GM21723 (cell line): Measurements from ENCODE around the gene RPL38.
"Not testable (repeated sequence)": the region's sequence is repeated elsewhere in the genome, so short reads cannot be mapped to it uniquely, and the experiment has no call there.

Experiments
- ATAC-seq: cut with Tn5 transposase; IDR thresholded peaks from one replicate; pipeline ENCODE4 v1.9.1; 2021; ENCODE audit warnings: mild to moderate bottlenecking, moderate library complexity; ENCODE audit not compliant: unreplicated experiment

RPL38 gene

DNA sequence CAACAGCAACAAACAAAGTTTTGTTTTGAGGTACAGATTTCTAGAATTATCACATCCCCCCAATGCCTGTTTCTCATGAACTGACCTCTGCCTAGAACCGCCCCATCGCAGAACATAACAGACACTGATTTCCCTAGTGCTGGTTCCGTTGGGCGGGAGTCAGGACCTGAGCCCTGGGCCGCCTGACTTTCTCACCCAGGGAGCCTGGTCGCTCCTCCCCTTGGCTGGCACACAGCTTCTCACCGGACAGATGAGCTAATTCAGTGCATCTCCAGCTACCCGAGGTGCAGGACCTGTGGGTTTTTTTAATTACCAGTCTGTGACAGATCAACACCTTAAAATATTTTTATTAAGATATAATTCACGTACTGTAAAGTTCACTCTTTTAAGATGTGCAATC lies 20.1 kb upstream of the RPL38 start:
- ATAC-seq = no peak

DNA sequence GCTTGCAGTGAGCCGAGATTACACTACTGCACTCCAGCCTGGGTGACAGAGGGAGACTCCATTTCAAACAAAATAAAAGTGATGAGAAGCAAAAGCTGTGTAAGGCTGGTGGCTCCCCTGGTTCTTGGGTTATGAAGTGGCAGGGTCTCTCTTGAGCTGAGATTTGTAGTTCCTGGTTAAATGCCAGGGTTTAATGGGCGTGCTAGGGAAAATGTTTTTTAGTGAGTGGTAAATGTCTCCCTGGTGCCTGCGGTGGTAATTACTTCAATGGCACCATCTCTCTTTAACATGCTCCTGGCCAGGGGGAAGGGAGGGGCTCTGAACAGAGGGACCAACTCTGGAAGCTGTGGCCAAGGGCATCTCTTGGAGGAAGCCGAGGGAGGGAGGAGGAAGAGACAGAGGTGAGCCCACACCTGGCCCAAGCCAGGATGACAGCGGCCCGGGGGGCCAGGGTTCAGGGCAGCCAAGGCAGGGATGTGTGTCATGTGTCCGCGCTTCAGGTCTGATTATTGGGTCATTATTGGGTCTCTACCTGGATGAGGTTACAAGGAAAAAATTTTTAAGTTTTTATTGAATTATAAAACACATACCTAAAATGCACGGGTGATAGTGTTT lies 17.8 kb upstream of the RPL38 start:
- no peak for ATAC-seq

DNA sequence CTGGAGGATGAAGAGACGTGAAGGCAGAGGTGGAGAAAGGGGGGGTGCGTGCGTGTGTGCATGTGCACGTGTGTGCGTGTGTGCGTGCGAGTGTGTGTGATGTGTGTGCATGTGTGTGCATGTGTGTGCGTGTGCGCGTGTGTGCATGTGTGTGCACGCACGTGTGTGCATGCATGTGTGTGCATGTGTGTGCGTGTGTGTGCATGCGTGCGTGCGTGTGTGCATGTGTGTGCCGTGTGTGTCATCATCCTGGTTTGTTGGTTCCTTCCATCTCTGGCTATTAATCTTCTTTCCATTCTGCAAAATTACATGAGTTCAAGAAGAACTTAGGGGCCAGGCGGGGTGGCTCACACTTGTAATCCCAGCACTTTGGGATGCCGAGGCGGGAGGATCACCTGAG lies 17.0 kb upstream of the RPL38 start:
- no peak for ATAC-seq

DNA sequence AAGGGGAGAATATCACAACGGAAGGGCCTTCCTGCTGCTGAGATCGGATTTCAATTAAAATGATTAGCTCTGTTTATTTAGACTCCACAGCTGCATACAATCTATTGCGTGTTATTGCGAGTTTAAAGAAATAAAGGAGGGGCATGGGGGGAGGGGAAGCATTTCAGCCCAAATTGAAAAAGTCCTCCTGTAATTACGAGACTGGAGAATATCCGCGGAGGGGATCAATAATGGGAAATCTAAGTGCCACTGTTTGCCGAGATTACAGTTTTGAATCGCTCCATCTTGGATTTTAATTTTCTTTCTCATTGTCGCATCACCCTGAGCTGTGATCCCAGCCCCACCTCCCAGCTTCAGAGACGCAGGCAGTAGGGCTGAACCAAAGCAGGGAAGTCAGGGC lies 15.7 kb upstream of the RPL38 start:
- ATAC-seq = no peak

DNA sequence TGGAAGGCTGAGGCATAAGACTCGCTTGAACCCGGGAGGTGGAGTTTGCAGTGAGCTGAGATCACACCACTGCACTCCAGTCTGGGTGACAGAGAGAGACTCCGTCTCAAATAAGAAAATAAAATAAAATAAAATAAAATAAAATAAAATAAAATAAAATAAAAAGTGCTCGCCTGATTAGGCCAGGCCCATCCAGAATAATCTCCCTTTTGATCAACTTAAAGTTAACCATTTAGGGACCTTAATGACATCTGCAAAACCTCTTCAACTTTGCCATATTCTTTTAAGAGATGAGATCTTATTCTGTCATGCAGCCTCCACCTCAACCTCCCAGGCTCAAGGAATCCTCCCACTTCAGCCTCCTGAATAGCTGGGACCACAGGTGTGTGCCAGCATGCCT lies 14.8 kb upstream of the RPL38 start:
- ATAC-seq = not testable (repeated sequence)

DNA sequence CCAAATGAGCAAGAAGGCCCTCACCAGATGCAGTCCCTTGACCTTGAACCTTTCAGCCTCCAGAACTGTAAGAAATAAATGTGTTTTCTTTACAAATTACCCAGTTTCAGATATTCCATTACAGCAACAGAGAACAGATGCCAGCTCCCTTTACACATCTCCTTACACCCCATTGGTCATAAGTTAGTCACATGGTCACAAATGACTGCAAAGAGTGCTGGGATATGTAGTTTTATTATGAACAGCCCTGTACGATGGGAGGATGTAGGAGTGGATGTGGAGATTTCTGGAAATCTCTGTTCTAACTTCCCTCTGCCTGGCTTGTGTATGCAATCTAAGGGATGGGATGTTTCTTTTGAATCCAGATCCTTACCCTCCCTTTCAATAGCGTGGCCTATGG lies 13.3 kb upstream of the RPL38 start:
- ATAC-seq = peak; percentile 72

DNA sequence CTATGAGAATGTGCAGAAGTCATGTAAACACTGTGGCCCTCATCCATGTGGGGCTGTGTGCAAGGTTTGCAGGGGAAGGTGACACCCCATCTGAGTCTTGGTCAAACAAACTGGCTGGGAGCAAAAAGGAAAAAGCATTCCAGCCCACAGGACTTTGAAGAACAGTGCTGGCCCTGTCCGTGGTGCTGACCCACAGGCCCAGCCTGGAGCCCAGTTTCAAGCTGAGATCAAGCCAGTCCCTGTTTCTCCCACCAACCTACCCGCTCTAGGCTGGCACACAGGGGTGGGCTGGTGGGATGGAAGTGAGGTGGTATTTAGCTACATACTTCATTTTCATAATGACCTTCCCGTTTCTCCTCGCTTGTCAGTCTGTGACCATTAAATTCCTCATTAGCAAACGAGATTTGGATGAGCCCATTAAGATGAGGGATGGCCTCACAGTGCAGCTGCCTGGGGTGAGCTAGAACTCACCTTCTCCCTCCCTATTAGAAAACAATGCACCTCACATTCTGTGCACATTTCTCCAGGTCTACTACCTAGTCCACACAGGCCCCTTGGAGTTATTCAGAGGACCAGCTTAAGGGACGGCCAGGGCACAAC lies 12.6 kb upstream of the RPL38 start:
- ATAC-seq = no peak

DNA sequence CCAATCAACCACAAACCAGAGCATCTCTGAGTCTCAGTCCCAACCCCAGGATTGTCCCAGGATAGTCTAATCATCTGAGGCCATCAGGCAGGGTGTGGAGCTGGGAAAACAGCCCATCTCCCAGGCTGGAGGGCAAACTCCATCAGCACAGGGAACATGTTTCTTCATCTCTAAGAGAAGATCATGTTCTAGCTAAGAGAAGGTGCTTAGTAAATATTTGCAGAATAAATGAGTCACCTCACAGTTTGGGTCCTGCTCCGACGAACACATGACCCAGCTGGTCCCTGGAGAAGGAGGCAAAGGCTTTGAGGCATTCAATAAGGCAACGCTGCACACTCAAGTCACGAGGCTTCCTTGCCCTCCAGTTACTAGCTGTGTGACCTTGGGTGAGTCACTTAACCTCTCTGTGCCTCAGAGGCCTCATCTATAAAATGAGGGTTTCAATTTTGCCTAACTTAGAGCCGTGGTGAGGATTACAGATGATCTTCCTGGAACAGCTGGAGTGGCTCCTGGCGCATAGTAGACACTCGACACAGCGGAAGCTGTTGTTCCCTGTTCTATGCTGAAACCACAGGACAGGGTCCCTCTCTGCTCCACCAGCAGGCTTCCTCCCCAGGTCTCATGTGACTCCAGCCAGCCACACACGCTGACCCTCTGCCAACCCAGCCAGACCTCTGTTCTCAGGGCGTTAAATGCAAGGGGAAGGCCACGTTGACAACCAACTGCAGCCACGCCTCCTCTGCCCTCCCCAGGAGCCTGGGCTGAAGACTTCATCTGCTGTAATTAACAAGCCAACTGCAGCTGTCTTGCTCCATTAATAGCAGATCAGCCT lies 10.3 kb upstream of the RPL38 start:
- ATAC-seq = no peak

DNA sequence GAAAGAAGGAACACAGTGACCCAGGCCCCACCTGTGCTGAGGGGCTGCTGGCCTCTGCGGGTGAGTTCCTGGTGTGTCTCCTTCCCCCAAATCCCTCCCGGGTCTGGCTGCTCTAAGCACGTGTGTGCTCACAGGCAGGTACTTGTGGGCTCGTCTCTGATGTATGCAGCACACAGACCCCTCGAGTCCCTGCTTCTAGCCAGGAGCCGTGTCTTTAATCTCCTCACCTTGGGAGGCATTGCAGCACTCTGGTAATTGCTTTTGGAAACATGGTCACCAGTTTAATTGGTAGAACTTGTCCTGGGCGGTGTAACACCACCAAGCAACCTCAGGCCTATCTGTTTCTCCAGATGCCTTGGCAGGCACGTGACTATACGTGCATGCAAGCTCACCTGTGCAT lies 8.8 kb upstream of the RPL38 start:
- no peak for ATAC-seq

DNA sequence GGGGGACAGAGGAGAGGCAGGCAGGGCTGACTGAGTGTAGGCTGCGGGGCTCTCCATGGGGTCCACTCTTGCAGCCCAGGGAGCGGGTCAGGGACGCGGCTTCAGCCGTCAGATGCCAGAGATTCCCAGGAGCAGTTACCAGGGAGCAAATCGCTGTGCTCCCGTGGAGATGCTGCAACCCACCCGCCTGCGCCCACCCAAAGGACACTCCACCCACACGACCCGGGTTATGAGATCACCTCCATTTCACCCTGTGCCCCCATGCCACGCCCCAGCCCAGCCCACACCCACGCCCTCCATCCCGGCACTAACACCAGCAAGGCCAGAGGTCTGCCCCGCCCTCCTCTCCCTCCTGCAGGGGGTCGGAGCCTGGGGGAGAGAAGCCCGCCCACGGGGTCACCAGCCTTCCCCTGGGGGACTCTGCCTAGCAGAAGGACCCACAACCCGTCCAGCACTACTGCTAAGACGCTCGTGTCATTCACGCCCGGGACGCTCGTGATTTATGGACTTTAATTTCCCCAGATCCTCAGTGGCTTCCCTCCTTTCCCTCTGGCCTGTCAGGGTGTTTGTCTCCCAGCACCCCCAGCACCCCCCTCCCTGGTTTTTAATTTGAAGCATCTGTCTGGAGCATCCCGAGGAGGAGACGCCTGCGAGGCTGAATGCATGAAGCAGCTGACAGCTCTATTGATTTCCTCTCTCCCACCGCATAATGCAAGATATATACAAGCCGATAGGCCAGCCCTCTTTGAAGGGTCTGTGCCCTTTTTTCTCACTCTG lies 6.7 kb upstream of the RPL38 start:
- ATAC-seq = no peak

DNA sequence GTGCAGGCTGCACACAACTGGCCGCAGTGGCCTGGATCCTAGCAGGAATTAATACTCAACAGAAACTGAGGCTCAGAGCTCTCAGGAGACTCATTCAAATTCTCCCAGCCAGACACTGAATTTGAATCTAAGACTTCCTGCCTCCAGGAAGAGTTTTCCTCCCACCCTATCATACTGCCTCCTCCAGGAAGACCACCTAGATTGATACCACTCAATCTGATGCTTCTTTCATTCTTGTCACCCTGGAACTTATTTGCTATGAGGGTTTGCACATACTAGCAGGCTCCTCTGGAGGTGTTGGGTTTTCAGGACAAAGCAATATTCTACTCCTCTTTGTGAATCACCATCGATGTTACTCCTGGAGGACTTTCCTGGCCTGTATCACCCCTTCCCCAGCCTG lies 5.7 kb upstream of the RPL38 start:
- ATAC-seq = no peak

DNA sequence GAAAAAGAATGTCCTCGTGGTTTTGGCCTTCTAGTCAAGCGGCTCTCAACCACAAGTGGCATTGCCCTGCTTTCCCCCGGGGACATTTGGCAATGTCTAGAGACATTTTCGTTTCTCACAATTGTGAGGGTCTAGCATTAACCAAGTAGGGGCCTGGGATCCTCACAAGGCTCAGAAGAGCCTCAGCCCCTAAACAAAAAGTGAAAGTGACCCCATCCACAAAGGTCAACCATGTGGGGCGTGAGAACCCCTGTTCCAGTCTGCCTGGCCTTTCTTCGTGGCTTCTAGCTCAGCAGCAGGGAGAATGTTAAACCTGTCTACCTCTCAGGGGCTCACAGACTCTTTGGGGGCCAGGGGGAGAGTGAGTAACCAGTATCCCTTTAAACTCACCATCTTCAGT lies 4.8 kb upstream of the RPL38 start:
- no peak for ATAC-seq

DNA sequence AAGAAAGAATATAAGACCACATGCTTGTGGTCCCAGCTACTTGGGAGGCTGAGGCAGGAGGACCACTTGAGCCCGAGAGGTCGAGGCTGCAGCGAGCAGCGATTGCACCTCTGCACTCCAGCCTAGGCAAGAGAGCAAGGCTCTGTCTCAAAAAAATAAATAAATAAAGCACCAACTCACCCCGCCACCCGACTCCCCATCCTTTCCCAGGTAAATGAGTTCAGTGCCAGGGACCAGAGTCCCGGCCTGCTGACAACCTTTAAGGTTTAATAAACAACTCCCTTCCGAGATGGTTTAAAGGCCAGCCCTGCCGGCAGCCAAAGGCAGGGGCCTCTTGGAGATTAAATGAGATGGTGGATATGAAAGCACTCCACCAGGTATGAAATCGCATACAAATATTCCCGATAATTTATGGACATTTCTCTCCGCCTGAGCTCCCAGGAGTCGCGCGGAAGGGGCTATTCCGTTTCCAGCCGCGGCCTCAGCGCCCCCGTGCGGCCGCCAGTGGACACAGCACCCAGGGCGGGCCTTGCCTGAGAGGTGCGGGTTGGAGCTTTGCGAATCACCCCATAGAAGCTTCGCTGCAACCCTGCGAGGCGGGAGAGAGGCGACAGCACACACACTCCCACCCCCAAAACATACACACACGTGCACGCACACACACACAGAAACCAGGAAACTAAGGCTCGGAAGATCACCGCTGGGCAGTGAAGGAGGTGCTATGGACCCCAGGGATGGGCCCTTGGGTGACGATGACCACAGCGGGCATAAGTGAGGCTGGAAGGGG lies 4.0 kb upstream of the RPL38 start:
- no peak for ATAC-seq

DNA sequence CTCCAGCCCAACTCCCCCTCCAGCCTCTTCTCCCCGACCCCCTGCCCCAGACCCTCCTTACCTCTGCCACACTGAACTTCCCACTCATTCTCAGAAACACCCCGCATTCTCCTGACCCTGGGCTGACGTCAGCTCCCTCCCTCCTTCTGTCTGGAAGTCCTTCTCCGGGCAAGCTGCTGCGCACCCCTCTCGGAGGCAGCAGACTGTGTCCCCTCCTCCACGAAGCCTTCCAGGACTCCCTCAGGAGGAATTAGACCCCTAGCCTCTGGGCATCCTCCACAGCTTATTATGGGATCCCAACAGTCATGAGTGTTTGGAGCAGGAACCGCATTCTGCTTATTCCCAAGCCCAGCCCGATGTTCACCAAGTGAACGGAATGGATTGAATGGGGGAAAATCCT lies 3.4 kb upstream of the RPL38 start:
- no peak for ATAC-seq

DNA sequence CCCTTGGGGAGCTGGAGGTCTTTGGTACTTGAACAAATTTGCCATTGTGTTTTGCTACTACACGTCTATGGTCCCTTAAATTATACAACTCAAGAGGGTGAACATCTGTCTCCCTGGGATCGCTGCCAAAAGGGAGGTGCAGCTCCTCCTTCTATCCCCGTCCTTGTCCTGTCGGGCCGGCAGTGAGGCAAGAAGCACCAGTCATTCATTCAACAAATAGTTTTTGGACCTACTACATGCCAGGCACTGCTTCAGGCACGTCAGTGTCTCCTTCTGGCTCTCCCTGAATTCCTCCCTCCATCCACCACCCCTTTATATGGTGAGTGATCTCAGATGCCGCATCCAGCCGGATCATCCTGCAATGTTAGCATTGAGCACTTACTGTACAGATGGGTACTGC lies 2.2 kb upstream of the RPL38 start:
- ATAC-seq = no peak

DNA sequence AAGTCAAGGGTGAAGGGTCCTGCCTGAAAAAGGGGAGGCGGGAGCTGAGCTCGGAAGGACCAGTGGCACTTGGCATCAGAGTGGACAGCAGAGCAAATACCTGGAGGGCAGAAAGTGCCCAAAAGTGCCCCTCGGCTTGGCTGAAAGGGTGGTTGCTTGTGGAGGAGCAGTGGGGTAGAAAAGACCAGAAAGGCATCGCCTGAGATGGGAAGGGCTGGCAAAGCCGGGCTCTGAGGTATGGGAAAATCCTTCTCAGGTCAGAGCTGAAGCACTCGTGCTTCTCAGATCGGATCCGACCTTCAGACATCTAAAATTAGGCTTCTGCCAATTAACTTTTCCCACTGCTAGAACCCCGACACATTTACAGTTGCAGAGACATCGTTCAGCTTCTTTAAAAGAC lies 1.5 kb upstream of the RPL38 start:
- no peak for ATAC-seq

DNA sequence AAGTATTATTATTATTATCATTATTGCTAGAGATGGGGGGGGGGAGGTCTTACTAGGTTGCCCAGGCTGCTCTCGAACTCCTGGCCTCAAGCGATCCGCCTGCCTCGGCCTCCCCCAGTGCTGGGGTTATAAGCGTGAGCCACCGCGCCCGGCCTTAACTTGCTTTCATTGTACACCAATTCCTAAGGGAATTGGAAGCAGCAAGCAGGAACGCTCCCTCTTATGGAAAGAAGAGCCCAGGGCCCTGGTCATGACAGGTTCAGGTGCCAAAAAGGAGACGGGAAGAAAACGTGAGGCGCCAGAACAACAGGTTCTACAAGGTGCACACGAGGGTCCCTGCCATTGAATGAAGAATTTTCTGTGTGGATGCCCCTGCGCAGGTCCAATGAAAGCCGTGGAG lies 540 bp upstream of the RPL38 start:
- ATAC-seq = no peak

DNA sequence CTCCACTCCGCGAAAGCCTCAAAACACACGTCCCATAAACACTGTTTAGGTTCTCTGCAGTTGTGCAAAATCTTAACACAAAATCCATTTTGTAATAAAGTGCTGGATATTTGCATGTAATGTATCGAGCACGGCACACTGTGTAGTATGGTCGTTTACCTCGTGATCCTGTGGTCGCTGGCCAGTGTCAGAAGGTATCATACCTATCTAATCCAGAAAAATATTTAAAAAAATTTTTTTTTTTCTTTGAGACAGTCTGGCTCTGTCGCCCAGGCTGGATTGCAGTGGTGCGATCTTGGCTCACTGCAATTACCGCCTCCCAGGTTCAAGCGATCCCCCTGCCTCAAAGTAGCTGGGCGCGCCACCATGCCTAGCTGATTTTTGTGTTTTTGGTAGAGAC lies 996 bp downstream of the RPL38 start:
- ATAC-seq = no peak

DNA sequence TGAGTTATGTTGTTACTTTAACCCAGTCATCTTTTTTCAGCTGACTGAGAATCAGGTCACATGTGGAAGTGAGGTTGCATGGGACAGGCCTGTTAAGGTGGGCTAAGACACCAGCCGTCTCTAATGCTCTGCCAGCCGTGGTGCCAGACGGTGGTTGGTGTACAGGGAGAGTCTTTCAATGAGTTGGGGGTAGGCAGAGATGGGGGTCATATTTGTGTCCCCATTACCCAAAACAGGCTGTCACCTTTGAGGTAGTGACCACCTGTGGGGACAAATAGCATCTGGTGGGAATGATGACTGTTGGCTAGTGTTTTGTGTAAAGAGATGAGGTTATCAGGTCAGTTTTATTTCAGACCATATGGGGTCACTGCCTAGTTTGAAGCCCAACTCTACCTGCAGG lies 1.8 kb downstream of the RPL38 start:
- no peak for ATAC-seq

DNA sequence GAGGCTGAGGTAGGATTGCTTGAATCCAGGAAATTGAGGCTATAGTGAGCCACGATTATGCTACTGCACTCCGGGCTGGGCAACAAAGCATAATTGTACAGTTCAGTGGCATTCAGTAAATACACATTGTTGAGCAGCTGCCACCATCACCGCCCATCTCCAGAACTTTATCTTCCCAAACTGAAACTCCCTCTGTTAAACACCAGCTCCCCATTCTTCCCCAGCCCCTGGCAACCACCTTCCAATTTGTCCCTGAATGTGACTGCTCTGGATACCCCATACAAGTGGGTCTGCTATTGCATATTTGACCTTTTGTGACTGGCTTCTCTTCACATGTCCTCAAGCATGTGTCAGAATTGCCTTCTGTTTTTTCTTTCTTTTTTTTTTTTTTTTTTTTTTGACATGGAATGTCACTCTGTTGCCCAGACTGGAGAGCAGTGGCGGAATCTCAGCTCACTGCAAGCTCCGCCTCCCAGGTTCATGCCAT lies 2.9 kb downstream of the RPL38 start:
- ATAC-seq = no peak
